HL-60 (cell line): ENCODE measurements around the gene DDR1.

Experiments used
- DNase-seq, 2 experiments: peaks; one replicate each; pipeline ENCODE4 v3.0.0-alpha.2; 2010 to 2020; ENCODE audit warnings: low read depth in 1 of 2, low spot score in 1 of 2
- H3K27ac ChIP-seq: fragments of 250-450 bp; sonication (Bioruptor Pico); replicated peaks from 2 replicates; pipeline ENCODE4 v1.5.1; 2020; ENCODE audit warnings: mild to moderate bottlenecking, moderate library complexity
- H3K27me3 ChIP-seq: fragments of 250-450 bp; sonication (Bioruptor Pico); 2 replicates; pipeline ENCODE4 v1.5.1; 2021; ENCODE audit warnings: mild to moderate bottlenecking, moderate library complexity; ENCODE audit not compliant: insufficient read depth, poor library complexity, severe bottlenecking
- H3K4me3 ChIP-seq: replicated peaks from 2 replicates; pipeline ENCODE4 v1.5.1; 2011; ENCODE audit warnings: mild to moderate bottlenecking, control low read depth, low read length; ENCODE audit not compliant: insufficient read depth
- CTCF ChIP-seq: IDR thresholded peaks from one replicate; pipeline ENCODE4 v1.5.1; 2011; ENCODE audit warnings: low read length, control low read depth, inconsistent platforms; ENCODE audit not compliant: insufficient read depth
- GABPA ChIP-seq: IDR thresholded peaks from 2 replicates; pipeline ENCODE4 v1.6.1; 2012; ENCODE audit warnings: low read depth
- POLR2AphosphoS5 ChIP-seq: IDR thresholded peaks from 2 replicates; pipeline ENCODE4 v1.6.1; 2012; ENCODE audit warnings: low read depth
- REST ChIP-seq: IDR thresholded peaks from 2 replicates; pipeline ENCODE4 v1.6.1; 2012; ENCODE audit warnings: low read depth; ENCODE audit not compliant: insufficient replicate concordance
- SPI1 ChIP-seq: IDR thresholded peaks from 2 replicates; pipeline ENCODE4 v1.6.1; 2012; ENCODE audit warnings: low read depth, mild to moderate bottlenecking, borderline replicate concordance

Gene DDR1

GRCh38 chr6:30882759-30883684 lies 1.3 kb upstream of the DDR1 start:
- Histone ChIP-seq H3K27ac (no peak overlapping the region), H3K27me3 (peaks cover 38% of the 10 kb centered on the region), H3K4me3 (no peak overlapping the region)
- TF ChIP-seq POLR2AphosphoS5 (no peak), SPI1 (no peak), CTCF (no peak), GABPA (no peak), REST (no peak)
- DNase-seq, result no peak

- Histone ChIP-seq H3K4me3 (peak overlapping the region; percentile 40), H3K27ac (no peak overlapping the region), H3K27me3 (peaks cover 38% of the 10 kb centered on the region)
- DNase-seq, result no peak
- TF ChIP-seq CTCF, result no peak
- no peak for TF ChIP-seq GABPA
- TF ChIP-seq REST, result no peak
- no peak for TF ChIP-seq POLR2AphosphoS5
- TF ChIP-seq SPI1, result no peak
Observed at GRCh38 chr6:30884521-30885480, 482 bp downstream of the DDR1 start.

GRCh38 chr6:30885481-30885998 lies 1.2 kb downstream of the DDR1 start:
- no peak for DNase-seq
- peaks cover 43% of the 10 kb centered on the region for H3K27me3 ChIP-seq
- no peak overlapping the region for H3K4me3 ChIP-seq
- no peak overlapping the region for H3K27ac ChIP-seq
- no peak for TF ChIP-seq SPI1
- TF ChIP-seq POLR2AphosphoS5, result no peak
- TF ChIP-seq REST, result no peak
- no peak for TF ChIP-seq GABPA
- TF ChIP-seq CTCF, result no peak
